Activated CD4-positive, alpha-beta T cell treated with anti-CD3 and anti-CD28 coated beads, Interleukin-2, amount 10 ng/mL, durations not matched to agents 7 days and 5 days (primary cell): ENCODE data around the gene NECAB2. TPM values are rescaled to one million over a fixed set of nuclear protein-coding genes. Genes with fewer than 3 reads are reported as not detected.

Source experiments
- CTCF ChIA-PET: fragments of 350-600 bp; sonication (Branson Sonifier 250); formaldehyde crosslinking; loops from one replicate; lab custom pipeline; 2021; ENCODE audit warnings: antibody characterized with exemption; lab: Charles Lee
- POLR2A ChIA-PET: fragments of 350-600 bp; sonication (Branson Sonifier 250); formaldehyde crosslinking; loops from one replicate; lab custom pipeline; 2021; ENCODE audit warnings: antibody characterized with exemption; lab: Charles Lee
- DNase-seq: peaks from one replicate; pipeline ENCODE4 v3.0.0-alpha.2; 2020
- H3K27ac Mint-ChIP-seq: one replicate; pipeline ENCODE4 v1.8.0; 2021; ENCODE audit warnings: mild to moderate bottlenecking, moderate library complexity, mixed read lengths
- H3K27me3 Mint-ChIP-seq: one replicate; pipeline ENCODE4 v1.8.0; 2021; ENCODE audit warnings: mixed read lengths
- H3K36me3 Mint-ChIP-seq: one replicate; pipeline ENCODE4 v1.8.0; 2021; ENCODE audit warnings: low read depth, mixed read lengths
- H3K4me1 Mint-ChIP-seq: one replicate; pipeline ENCODE4 v1.8.0; 2021; ENCODE audit warnings: mixed read lengths
- H3K4me3 Mint-ChIP-seq: one replicate; pipeline ENCODE4 v1.8.0; 2021; ENCODE audit warnings: mild to moderate bottlenecking, moderate library complexity, mixed read lengths
- H3K9me3 Mint-ChIP-seq: one replicate; pipeline ENCODE4 v1.8.0; 2021; ENCODE audit warnings: mixed read lengths
- total RNA-seq, 2 experiments: library from RNA; stranded (reverse); gene quantifications; one replicate each; pipeline ENCODE4 v1.2.3, GENCODE V29; 2021

Gene NECAB2
- total RNA-seq, 2 experiments from 2014 or later: not detected

- Mint-ChIP-seq H3K4me1 (no peaks in the 10 kb centered on the region), H3K27me3 (no peaks in the 10 kb centered on the region), H3K27ac (no peak overlapping the region), H3K4me3 (no peak overlapping the region), H3K9me3 (no peaks in the 10 kb centered on the region), H3K36me3 (no peaks in the 10 kb centered on the region)
- ChIA-PET POLR2A (no interaction called here), CTCF (no interaction called here)
- DNase-seq: no peak
These were observed 36.5 kb upstream of the NECAB2 start for GRCh38 chr16:83931556-83931955.

- no peak overlapping the region for H3K27ac Mint-ChIP-seq
- no peaks in the 10 kb centered on the region for H3K9me3 Mint-ChIP-seq
- no peak for DNase-seq
- ChIA-PET POLR2A (no interaction called here), CTCF (no interaction called here)
- H3K4me1 Mint-ChIP-seq: no peaks in the 10 kb centered on the region
- no peaks in the 10 kb centered on the region for H3K27me3 Mint-ChIP-seq
- H3K36me3 Mint-ChIP-seq: no peaks in the 10 kb centered on the region
- no peak overlapping the region for H3K4me3 Mint-ChIP-seq
These were observed 35.7 kb upstream of the NECAB2 start for GRCh38 chr16:83932304-83932703.

- no peak for DNase-seq
- Mint-ChIP-seq H3K27ac (no peak overlapping the region), H3K4me1 (no peaks in the 10 kb centered on the region), H3K36me3 (no peaks in the 10 kb centered on the region), H3K9me3 (no peaks in the 10 kb centered on the region), H3K4me3 (no peak overlapping the region), H3K27me3 (no peaks in the 10 kb centered on the region)
- ChIA-PET CTCF (no interaction called here), POLR2A (no interaction called here)
These were observed 34.9 kb upstream of the NECAB2 start for GRCh38 chr16:83932955-83933673.

GRCh38 chr16:83933885-83934683 lies 34.0 kb upstream of the NECAB2 start:
- Mint-ChIP-seq H3K4me1 (peaks cover 2% of the 10 kb centered on the region), H3K9me3 (no peaks in the 10 kb centered on the region), H3K4me3 (no peak overlapping the region), H3K27me3 (no peaks in the 10 kb centered on the region), H3K27ac (no peak overlapping the region), H3K36me3 (no peaks in the 10 kb centered on the region)
- no peak for DNase-seq
- POLR2A ChIA-PET: no interaction called here
- CTCF ChIA-PET: no interaction called here

GRCh38 chr16:83934684-83934977 lies 33.4 kb upstream of the NECAB2 start:
- Mint-ChIP-seq H3K27me3 (no peaks in the 10 kb centered on the region), H3K9me3 (no peaks in the 10 kb centered on the region), H3K4me1 (peaks cover 8% of the 10 kb centered on the region), H3K27ac (no peak overlapping the region), H3K36me3 (no peaks in the 10 kb centered on the region), H3K4me3 (no peak overlapping the region)
- POLR2A ChIA-PET: no interaction called here
- no peak for DNase-seq
- CTCF ChIA-PET: no interaction called here

- H3K27me3 Mint-ChIP-seq: no peaks in the 10 kb centered on the region
- POLR2A ChIA-PET: no interaction called here
- H3K4me3 Mint-ChIP-seq: no peak overlapping the region
- CTCF ChIA-PET: interaction anchor here (0.8 to 1.4 kb wide), 2 partner anchors 10 to 18 kb away, joined by 3 read pairs; partner anchors contain the start of gene OSGIN1
- DNase-seq: no peak
- H3K27ac Mint-ChIP-seq: no peak overlapping the region
- H3K36me3 Mint-ChIP-seq: no peaks in the 10 kb centered on the region
- no peaks in the 10 kb centered on the region for H3K9me3 Mint-ChIP-seq
- peaks cover 9% of the 10 kb centered on the region for H3K4me1 Mint-ChIP-seq
These were observed 32.8 kb upstream of the NECAB2 start for GRCh38 chr16:83935005-83935857.

- no peaks in the 10 kb centered on the region for H3K36me3 Mint-ChIP-seq
- POLR2A ChIA-PET: no interaction called here
- CTCF ChIA-PET: interaction anchor here (0.8 to 1.4 kb wide), 2 partner anchors 11 to 17 kb away, joined by 3 read pairs; partner anchors contain the start of gene OSGIN1
- H3K9me3 Mint-ChIP-seq: no peaks in the 10 kb centered on the region
- no peak overlapping the region for H3K4me3 Mint-ChIP-seq
- no peak for DNase-seq
- no peaks in the 10 kb centered on the region for H3K27me3 Mint-ChIP-seq
- H3K27ac Mint-ChIP-seq: no peak overlapping the region
- peaks cover 9% of the 10 kb centered on the region for H3K4me1 Mint-ChIP-seq
These were observed 32.2 kb upstream of the NECAB2 start for GRCh38 chr16:83935858-83936255.

GRCh38 chr16:83936581-83937165 lies 31.4 kb upstream of the NECAB2 start:
- peaks cover 9% of the 10 kb centered on the region for H3K4me1 Mint-ChIP-seq
- CTCF ChIA-PET: interaction anchor here (0.8 kb wide), 1 partner anchor 17 kb away, joined by 3 read pairs; the partner anchor contains the start of gene OSGIN1

GRCh38 chr16:83937267-83937666 lies 30.8 kb upstream of the NECAB2 start:
- Mint-ChIP-seq H3K36me3 (no peaks in the 10 kb centered on the region), H3K27me3 (no peaks in the 10 kb centered on the region), H3K4me3 (no peak overlapping the region), H3K9me3 (no peaks in the 10 kb centered on the region), H3K4me1 (peaks cover 9% of the 10 kb centered on the region), H3K27ac (no peak overlapping the region)
- DNase-seq: no peak
- ChIA-PET POLR2A (no interaction called here), CTCF (no interaction called here)

More at GRCh38 chr16:83936581-83937165, 31.4 kb upstream of the NECAB2 start:
- Mint-ChIP-seq H3K27me3 (no peaks in the 10 kb centered on the region), H3K4me3 (no peak overlapping the region), H3K9me3 (no peaks in the 10 kb centered on the region), H3K27ac (no peak overlapping the region), H3K36me3 (no peaks in the 10 kb centered on the region)
- POLR2A ChIA-PET: no interaction called here
- DNase-seq: no peak

- DNase-seq: no peak
- ChIA-PET POLR2A (no interaction called here), CTCF (interaction anchor here (1.2 kb wide), 1 partner anchor 11 kb away, joined by 3 read pairs; no protein-coding TSS in a partner anchor)
- Mint-ChIP-seq H3K36me3 (no peaks in the 10 kb centered on the region), H3K4me1 (peaks cover 9% of the 10 kb centered on the region), H3K9me3 (no peaks in the 10 kb centered on the region), H3K4me3 (no peak overlapping the region), H3K27me3 (no peaks in the 10 kb centered on the region), H3K27ac (no peak overlapping the region)
These were observed 29.8 kb upstream of the NECAB2 start for GRCh38 chr16:83937922-83938885.

GRCh38 chr16:83939266-83939855 lies 28.7 kb upstream of the NECAB2 start:
- no peaks in the 10 kb centered on the region for H3K27me3 Mint-ChIP-seq
- ChIA-PET POLR2A (no interaction called here), CTCF (no interaction called here)
- H3K4me1 Mint-ChIP-seq: peaks cover 9% of the 10 kb centered on the region
- H3K9me3 Mint-ChIP-seq: no peaks in the 10 kb centered on the region
- H3K27ac Mint-ChIP-seq: no peak overlapping the region
- H3K4me3 Mint-ChIP-seq: no peak overlapping the region
- DNase-seq: no peak
- no peaks in the 10 kb centered on the region for H3K36me3 Mint-ChIP-seq
